Uterus (tissue), 4 donors: ENCODE results near the gene MSANTD1. TPM values are rescaled to one million over a fixed set of nuclear protein-coding genes. Genes with fewer than 3 reads are reported as not detected.
A peak's percentile ranks its signal among the peaks of the same experiment; 100 is the strongest.

Source experiments
- DNase-seq, 2 donors: peaks; one replicate each; pipeline ENCODE4 v3.0.0-alpha.2; 2019 to 2020
- H3K27ac ChIP-seq, 2 donors: fragments of 200-600 bp; sonication (generic); 1 replicate in 1 of 2; 2 replicates in 1 of 2; pipeline ENCODE4 v1.5.1; 2016 to 2018
- H3K27me3 ChIP-seq, 2 donors: fragments of 200-600 bp; sonication (generic); one replicate each; pipeline ENCODE4 v1.5.1; 2018 to 2019; ENCODE audit warnings: control low read depth in 1 of 2
- H3K36me3 ChIP-seq, 2 donors: fragments of 200-600 bp; sonication (generic); one replicate each; pipeline ENCODE4 v1.5.1; 2019; ENCODE audit warnings: control low read depth in 1 of 2
- H3K4me1 ChIP-seq, 2 donors: fragments of 200-600 bp; sonication (generic); one replicate each; pipeline ENCODE4 v1.5.1; 2018 to 2019; ENCODE audit warnings: control low read depth in 1 of 2
- H3K4me3 ChIP-seq, 2 donors: fragments of 200-600 bp; sonication (generic); 1 replicate in 1 of 2; 2 replicates in 1 of 2; pipeline ENCODE4 v1.5.1; 2018 to 2019; ENCODE audit warnings: mild to moderate bottlenecking in 1 of 2
- H3K9me3 ChIP-seq, 2 donors: fragments of 200-600 bp; sonication (generic); one replicate each; pipeline ENCODE4 v1.5.1; 2019; ENCODE audit warnings: control low read depth in 1 of 2
- POLR2A ChIP-seq, 2 donors: fragments of 450-650 bp; IDR thresholded peaks; one replicate each; pipeline ENCODE4 v1.6.1; 2016; ENCODE audit warnings: antibody characterized with exemption in 2 of 2, mild to moderate bottlenecking in 1 of 2, moderate library complexity in 1 of 2
- intact Hi-C: fragments of 100-400 bp; cut with DNase I; formaldehyde crosslinking; loops from one replicate; pipeline ENCODE4 v1.15.1; 2023; ENCODE audit warnings: low total_unique reads
- total RNA-seq, 4 donors: library from RNA; depleted of rRNA in 3 of 4; stranded (reverse); fragments of >200 nt in 3 of 4; gene quantifications; one replicate each; pipeline versions ENCODE4 v1.1.0 to v1.2.4, GENCODE V29; 2014 to 2023
- TF ChIP-seq, protein P1 (sequence below), 4 experiments: fragments of 200-600 bp in 2 of 4; fragments of 450-650 bp in 2 of 4; sonication (generic) in 2 of 4; IDR thresholded peaks; one replicate each; pipeline ENCODE4 v1.5.1; 2016 to 2019; ENCODE audit warnings: antibody characterized with exemption in 4 of 4, mild to moderate bottlenecking in 2 of 4, moderate library complexity in 1 of 4
- donor health status: DM: yes; HTN: yes; CAD: no.

MSANTD1 gene
- total RNA-seq, 4 donors from 2014 or later: 1.3 to 3.3 (median 2.1) TPM; not detected in 1

DNA sequence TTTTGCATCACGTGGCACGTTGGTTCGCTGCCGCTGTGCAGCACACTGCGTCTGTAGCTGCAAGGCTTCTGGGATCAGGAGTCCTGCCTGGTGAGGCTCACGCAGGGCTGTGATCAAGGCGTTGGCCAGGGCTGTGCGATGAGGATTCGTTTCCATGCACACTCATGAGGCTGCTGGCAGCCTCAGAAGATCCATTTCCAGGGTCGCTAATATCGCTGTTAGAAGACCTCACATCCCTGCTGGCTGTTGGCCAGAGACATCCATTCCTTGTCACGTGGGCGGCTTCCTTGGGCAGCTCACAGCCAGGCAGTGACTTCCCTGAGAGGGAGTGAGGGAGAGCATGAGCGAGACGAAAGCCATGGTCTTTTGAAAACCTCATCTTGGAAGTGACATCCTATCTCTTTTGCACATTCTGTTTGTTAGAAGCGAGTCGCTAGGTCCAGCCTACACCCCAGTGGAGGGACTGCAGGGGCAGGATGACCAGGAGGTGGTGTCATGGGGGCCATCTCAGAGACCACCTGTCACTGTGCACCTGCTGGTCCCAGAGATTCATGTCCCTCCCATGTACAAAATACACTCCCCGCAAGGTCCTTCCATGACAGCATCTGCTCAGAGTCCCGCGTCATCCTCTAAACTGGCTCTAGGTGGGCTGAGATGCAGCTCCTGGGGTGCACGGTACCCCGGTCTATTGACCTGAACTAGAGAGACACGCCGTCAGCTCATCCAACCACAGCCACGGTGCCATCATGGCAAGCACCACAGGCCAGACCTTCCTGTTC is 56.1 kb downstream of the MSANTD1 start:
- intact Hi-C loops: no loop called here
- peaks cover 0 to 8% of the 10 kb centered on the region in 2 donors for H3K4me1 ChIP-seq
- no peak overlapping the region for H3K4me3 ChIP-seq
- H3K27ac ChIP-seq: no peak overlapping the region
- peak; percentile 49 to 50 for DNase-seq
- H3K36me3 ChIP-seq: no peaks in the 10 kb centered on the region
- no peaks in the 10 kb centered on the region for H3K27me3 ChIP-seq
- TF ChIP-seq POLR2A (IDR thresholded peaks at IDR 0.05): no peak
- TF ChIP-seq, protein P1, sequence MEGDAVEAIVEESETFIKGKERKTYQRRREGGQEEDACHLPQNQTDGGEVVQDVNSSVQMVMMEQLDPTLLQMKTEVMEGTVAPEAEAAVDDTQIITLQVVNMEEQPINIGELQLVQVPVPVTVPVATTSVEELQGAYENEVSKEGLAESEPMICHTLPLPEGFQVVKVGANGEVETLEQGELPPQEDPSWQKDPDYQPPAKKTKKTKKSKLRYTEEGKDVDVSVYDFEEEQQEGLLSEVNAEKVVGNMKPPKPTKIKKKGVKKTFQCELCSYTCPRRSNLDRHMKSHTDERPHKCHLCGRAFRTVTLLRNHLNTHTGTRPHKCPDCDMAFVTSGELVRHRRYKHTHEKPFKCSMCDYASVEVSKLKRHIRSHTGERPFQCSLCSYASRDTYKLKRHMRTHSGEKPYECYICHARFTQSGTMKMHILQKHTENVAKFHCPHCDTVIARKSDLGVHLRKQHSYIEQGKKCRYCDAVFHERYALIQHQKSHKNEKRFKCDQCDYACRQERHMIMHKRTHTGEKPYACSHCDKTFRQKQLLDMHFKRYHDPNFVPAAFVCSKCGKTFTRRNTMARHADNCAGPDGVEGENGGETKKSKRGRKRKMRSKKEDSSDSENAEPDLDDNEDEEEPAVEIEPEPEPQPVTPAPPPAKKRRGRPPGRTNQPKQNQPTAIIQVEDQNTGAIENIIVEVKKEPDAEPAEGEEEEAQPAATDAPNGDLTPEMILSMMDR (IDR thresholded peaks at IDR 0.05): no peak
- H3K9me3 ChIP-seq: no peaks in the 10 kb centered on the region

- Histone ChIP-seq H3K36me3 (no peaks in the 10 kb centered on the region), H3K27me3 (no peaks in the 10 kb centered on the region), H3K27ac (no peak overlapping the region), H3K4me3 (no peak overlapping the region), H3K4me1 (peaks cover 0 to 8% of the 10 kb centered on the region in 2 donors), H3K9me3 (no peaks in the 10 kb centered on the region)
- intact Hi-C loops: no loop called here
- DNase-seq: peak in 1 of 2 donors; percentile 29
- no peak for TF ChIP-seq POLR2A (IDR thresholded peaks at IDR 0.05)
- TF ChIP-seq, protein P1 (IDR thresholded peaks at IDR 0.05): no peak
These were observed 56.8 kb downstream of the MSANTD1 start for GRCh38 chr4:3305610-3306371.

Other genes with a start within 250 kb of the MSANTD1 start
- not detected for gene HTT-AS, start 174.6 kb upstream of the MSANTD1 start, total RNA-seq
- gene HTT, start 174.5 kb upstream of the MSANTD1 start, total RNA-seq: 10 to 100 TPM; 10.9 to 81.4 (median 49.8) TPM
- 10 to 100 TPM in 3 of 4 donors, 1 to 10 TPM in 1; 3.5 to 63.8 (median 40.1) TPM for gene RGS12, start 43.9 kb downstream of the MSANTD1 start, total RNA-seq
- gene HGFAC, start 192.8 kb downstream of the MSANTD1 start, total RNA-seq: 1 to 10 TPM in 1 of 4 donors, under 1 TPM in 1, not detected in 2; 0.28 to 3.1 TPM
- 1 to 10 TPM in 1 of 4 donors, under 1 TPM in 2, not detected in 1; 0.26 to 3.9 (median 0.85) TPM for gene DOK7, start 214.1 kb downstream of the MSANTD1 start, total RNA-seq